Measurements from ENCODE around the gene GATA5. TPM values are rescaled to one million over a fixed set of nuclear protein-coding genes. Genes with fewer than 3 reads are reported as not detected.

The GATA5 gene
- polyA plus RNA-seq, 1 of the 3 experiments (the other 2 are of a cell fraction), result not detected

DNA sequence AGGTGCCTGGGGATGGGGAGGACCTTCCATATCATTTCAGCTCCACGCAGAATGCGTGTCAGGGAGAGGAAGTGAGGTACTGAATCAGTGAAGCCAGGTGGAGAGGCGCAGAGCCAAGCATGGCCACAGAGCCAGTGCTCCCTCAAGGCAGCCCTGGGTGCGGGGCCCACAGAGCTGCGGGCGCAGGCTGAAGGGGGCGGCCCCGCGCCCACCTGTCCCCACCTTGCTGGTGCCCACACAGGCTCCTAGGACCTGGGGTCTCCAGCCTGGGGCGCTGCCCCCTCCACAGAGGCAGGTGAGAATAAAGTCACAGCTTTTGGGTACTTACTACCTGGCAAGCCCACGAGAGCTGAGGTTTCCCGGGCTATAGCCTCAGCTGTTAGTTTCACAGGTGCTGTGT lies 40.0 kb upstream of the GATA5 start:
- Histone ChIP-seq H3K27me3 (ENCODE audit: insufficient read depth) (no peaks in the 10 kb centered on the region; the same call in 1 of the 2 replicates), H3K27ac (ENCODE audit: low read depth in 2 of 2, low read length in 1 of 2) (no peak overlapping the region), H3K9ac (no peak overlapping the region), H3K4me2 (no peak overlapping the region), H3F3A (replicated peaks; ENCODE audit: insufficient read depth) (no peaks in the 10 kb centered on the region), H3K9me2 (no peaks in the 10 kb centered on the region), H3K9me3 (no peaks in the 10 kb centered on the region), H3K4me3 (ENCODE audit: low read depth in 2 of 2, low read length in 1 of 2) (no peak overlapping the region), H4K20me1 (ENCODE audit: insufficient read depth) (no peaks in the 10 kb centered on the region), H2AFZ (ENCODE audit: low read depth) (no peak overlapping the region), H3K36me3 (replicated peaks in 1 of 2; ENCODE audit: control insufficient read depth in 1 of 2, insufficient read depth in 2 of 2, low read length in 1 of 2) (no peaks in the 10 kb centered on the region), H3K79me2 (ENCODE audit: insufficient read depth) (no peaks in the 10 kb centered on the region), H3K4me1 (ENCODE audit: control insufficient read depth in 1 of 2, insufficient read depth in 2 of 2, low read depth in 1 of 2, low read length in 1 of 2) (no peaks in the 10 kb centered on the region; a peak in 1 of 4 replicates)
- CTCF ChIA-PET, result interaction anchor here (1.0 kb wide), 1 partner anchor 71 kb away, joined by 3 read pairs; no protein-coding TSS in a partner anchor
- TF ChIP-seq SMC3 (IDR thresholded peaks at IDR 0.05; ENCODE audit: low read depth, low read length) (no peak), EP300 (IDR thresholded peaks at IDR 0.05; ENCODE audit: borderline replicate concordance in 1 of 2, low read depth in 1 of 2, low read length in 1 of 2) (no peak), TCF12 (IDR thresholded peaks at IDR 0.05) (no peak)
- WGBS (ENCODE audit: low lambda C conversion rate), result 78% methylated on average over 7 of the region's 12 CpGs
- POLR2A ChIA-PET, result no interaction called here
- no peak for DNase-seq

DNA sequence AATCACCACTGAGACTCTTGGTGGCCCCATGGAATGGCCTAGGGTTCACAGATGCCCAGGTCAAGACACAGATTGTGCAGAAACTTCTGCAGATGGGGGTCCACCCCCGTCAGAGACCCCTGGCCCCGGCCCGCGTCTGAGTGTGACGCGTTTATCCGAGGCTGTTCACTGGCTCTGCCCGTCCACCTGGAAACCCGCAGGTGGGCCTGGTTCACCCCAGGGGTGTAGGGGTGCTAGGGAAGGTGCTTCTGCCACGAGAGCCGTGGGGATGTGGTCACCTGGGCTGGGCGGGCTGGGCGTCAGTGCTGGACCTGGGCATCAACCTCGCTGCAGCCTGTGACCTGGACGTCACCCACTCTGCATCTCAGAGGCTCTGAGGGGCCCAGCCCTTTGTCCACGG lies 39.5 kb upstream of the GATA5 start:
- no peak overlapping the region for H3K4me2 ChIP-seq
- no peaks in the 10 kb centered on the region for H3F3A ChIP-seq (replicated peaks; ENCODE audit: insufficient read depth)
- H3K9ac ChIP-seq, result no peak overlapping the region
- TF ChIP-seq, protein P1, sequence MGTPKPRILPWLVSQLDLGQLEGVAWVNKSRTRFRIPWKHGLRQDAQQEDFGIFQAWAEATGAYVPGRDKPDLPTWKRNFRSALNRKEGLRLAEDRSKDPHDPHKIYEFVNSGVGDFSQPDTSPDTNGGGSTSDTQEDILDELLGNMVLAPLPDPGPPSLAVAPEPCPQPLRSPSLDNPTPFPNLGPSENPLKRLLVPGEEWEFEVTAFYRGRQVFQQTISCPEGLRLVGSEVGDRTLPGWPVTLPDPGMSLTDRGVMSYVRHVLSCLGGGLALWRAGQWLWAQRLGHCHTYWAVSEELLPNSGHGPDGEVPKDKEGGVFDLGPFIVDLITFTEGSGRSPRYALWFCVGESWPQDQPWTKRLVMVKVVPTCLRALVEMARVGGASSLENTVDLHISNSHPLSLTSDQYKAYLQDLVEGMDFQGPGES (IDR thresholded peaks at IDR 0.05; ENCODE audit: low read depth, low read length), result no peak
- TF ChIP-seq GATA2 (CRISPR knock-in tag; IDR thresholded peaks at IDR 0.05) (no peak), NRF1 (IDR thresholded peaks at IDR 0.05; ENCODE audit: low read depth, low read length) (no peak), FOSL2 (IDR thresholded peaks at IDR 0.05; ENCODE audit: borderline replicate concordance, low read depth) (no peak), TAF1 (IDR thresholded peaks at IDR 0.05; ENCODE audit: borderline replicate concordance, low read depth, low read length) (no peak)
- no peak for DNase-seq
- ChIA-PET POLR2A (no interaction called here), CTCF (interaction anchor here (1.2 to 1.7 kb wide), 3 partner anchors 15 to 18 kb away, joined by 3 to 9 read pairs (median 3); no protein-coding TSS in a partner anchor)
- H3K4me1 ChIP-seq (ENCODE audit: control insufficient read depth in 1 of 2, insufficient read depth in 2 of 2, low read depth in 1 of 2, low read length in 1 of 2), result no peaks in the 10 kb centered on the region; a peak in 1 of 4 replicates
- H3K27ac ChIP-seq (ENCODE audit: low read depth in 2 of 2, low read length in 1 of 2), result no peak overlapping the region
- no peaks in the 10 kb centered on the region; the same call in 1 of the 2 replicates for H3K27me3 ChIP-seq (ENCODE audit: insufficient read depth)
- no peaks in the 10 kb centered on the region for H3K79me2 ChIP-seq (ENCODE audit: insufficient read depth)
- H3K9me2 ChIP-seq, result no peaks in the 10 kb centered on the region
- H4K20me1 ChIP-seq (ENCODE audit: insufficient read depth), result no peaks in the 10 kb centered on the region
- no peak overlapping the region for H3K4me3 ChIP-seq (ENCODE audit: low read depth in 2 of 2, low read length in 1 of 2)
- no peak overlapping the region for H2AFZ ChIP-seq (ENCODE audit: low read depth)
- 59% methylated on average over 10 of the region's 16 CpGs for WGBS (ENCODE audit: low lambda C conversion rate)
- H3K9me3 ChIP-seq, result no peaks in the 10 kb centered on the region
- no peaks in the 10 kb centered on the region for H3K36me3 ChIP-seq (replicated peaks in 1 of 2; ENCODE audit: control insufficient read depth in 1 of 2, insufficient read depth in 2 of 2, low read length in 1 of 2)

DNA sequence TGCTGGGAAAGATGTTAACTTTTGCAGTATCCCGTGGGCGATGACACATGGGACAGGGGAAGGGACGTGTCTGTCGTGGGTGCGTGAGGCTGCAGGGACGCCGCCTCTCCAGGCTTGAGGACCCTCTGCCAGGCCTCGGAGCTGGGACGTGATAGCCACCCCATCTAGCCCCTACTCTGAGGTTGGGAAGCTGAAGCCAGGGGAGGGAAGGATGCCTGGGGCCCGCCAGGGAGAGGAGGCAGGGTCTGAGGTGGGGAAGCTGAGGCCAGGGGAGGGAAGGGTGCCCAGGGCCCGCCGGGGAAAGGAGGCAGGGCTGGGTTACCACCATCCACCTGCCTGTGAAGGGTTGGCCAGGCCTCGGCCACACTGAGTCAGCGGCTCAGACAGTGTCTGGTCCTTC lies 38.2 kb upstream of the GATA5 start:
- no peaks in the 10 kb centered on the region for H4K20me1 ChIP-seq (ENCODE audit: insufficient read depth)
- H3K4me2 ChIP-seq, result no peak overlapping the region
- H3K36me3 ChIP-seq (replicated peaks in 1 of 2; ENCODE audit: control insufficient read depth in 1 of 2, insufficient read depth in 2 of 2, low read length in 1 of 2), result no peaks in the 10 kb centered on the region
- no peaks in the 10 kb centered on the region for H3F3A ChIP-seq (replicated peaks; ENCODE audit: insufficient read depth)
- ChIA-PET CTCF (interaction anchor here (1.3 to 1.7 kb wide), 2 partner anchors 14 to 103 kb away, joined by 9 to 10 read pairs; no protein-coding TSS in a partner anchor), POLR2A (no interaction called here)
- DNase-seq, result no peak
- no peaks in the 10 kb centered on the region for H3K9me3 ChIP-seq
- H3K27me3 ChIP-seq (ENCODE audit: insufficient read depth), result no peaks in the 10 kb centered on the region; the same call in 1 of the 2 replicates
- 78% methylated on average over 8 of the region's 14 CpGs for WGBS (ENCODE audit: low lambda C conversion rate)
- no peaks in the 10 kb centered on the region for H3K9me2 ChIP-seq
- no peaks in the 10 kb centered on the region; a peak in 1 of 4 replicates for H3K4me1 ChIP-seq (ENCODE audit: control insufficient read depth in 1 of 2, insufficient read depth in 2 of 2, low read depth in 1 of 2, low read length in 1 of 2)
- H3K79me2 ChIP-seq (ENCODE audit: insufficient read depth), result no peaks in the 10 kb centered on the region
- no peak overlapping the region for H3K27ac ChIP-seq (ENCODE audit: low read depth in 2 of 2, low read length in 1 of 2)
- H2AFZ ChIP-seq (ENCODE audit: low read depth), result no peak overlapping the region
- TF ChIP-seq POLR2AphosphoS5 (IDR thresholded peaks at IDR 0.05; ENCODE audit: low read depth, low read length) (no peak), SMC3 (IDR thresholded peaks at IDR 0.05; ENCODE audit: low read depth, low read length) (no peak), RFX5 (IDR thresholded peaks at IDR 0.05; ENCODE audit: low read length) (no peak), TAF1 (IDR thresholded peaks at IDR 0.05; ENCODE audit: borderline replicate concordance, low read depth, low read length) (no peak), FOXM1 (IDR thresholded peaks at IDR 0.05; ENCODE audit: low read depth) (no peak), RAD21 (IDR thresholded peaks at IDR 0.05; ENCODE audit: low read length) (no peak), FOSL2 (IDR thresholded peaks at IDR 0.05; ENCODE audit: borderline replicate concordance, low read depth) (no peak)
- TF ChIP-seq, protein P1 (IDR thresholded peaks at IDR 0.05; ENCODE audit: low read depth, low read length), result no peak
- H3K4me3 ChIP-seq (ENCODE audit: low read depth in 2 of 2, low read length in 1 of 2), result no peak overlapping the region
- H3K9ac ChIP-seq, result no peak overlapping the region
